Measurements from ENCODE around the gene GALNT4. TPM values are rescaled to one million over a fixed set of nuclear protein-coding genes. Genes with fewer than 3 reads are reported as not detected.
A peak's percentile ranks its signal among the peaks of the same experiment; 100 is the strongest.

Gene GALNT4
- total RNA-seq, 1 experiment from 2014 or later: 2.1 TPM

GRCh38 chr12:89493670-89494302 is 30.8 kb downstream of the GALNT4 start:
- H3K4me3 ChIP-seq (ENCODE audit: insufficient read depth, low read depth, low read length): no peak overlapping the region
- no peaks in the 10 kb centered on the region for H3K36me3 ChIP-seq (replicated peaks; ENCODE audit: control insufficient read depth, insufficient read depth, low read length)
- DNase-seq: no peak
- H3K27me3 ChIP-seq (ENCODE audit: control insufficient read depth, insufficient read depth, low read length): no peaks in the 10 kb centered on the region

DNA sequence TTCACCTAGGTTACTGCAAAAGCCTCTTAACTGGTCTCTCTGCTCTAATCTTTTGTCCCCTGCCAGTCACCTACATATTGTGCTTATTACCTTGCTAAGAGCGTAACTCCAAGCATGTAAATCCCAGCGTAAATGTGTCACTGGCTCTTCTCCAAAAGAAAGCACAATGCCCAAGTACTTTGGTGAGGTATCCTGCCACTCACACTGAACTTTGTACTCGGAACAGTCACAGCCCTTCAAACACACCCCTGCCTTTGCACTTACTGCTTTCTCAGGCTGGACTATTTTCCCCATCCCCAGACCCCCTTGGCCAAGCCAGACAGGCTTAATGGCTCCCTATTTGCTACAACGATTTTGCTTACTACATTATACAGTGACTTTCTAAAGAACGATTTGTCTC is 31.7 kb downstream of the GALNT4 start:
- DNase-seq: no peak
- Histone ChIP-seq H3K4me3 (ENCODE audit: insufficient read depth, low read depth, low read length) (no peak overlapping the region), H3K36me3 (replicated peaks; ENCODE audit: control insufficient read depth, insufficient read depth, low read length) (no peaks in the 10 kb centered on the region), H3K27me3 (ENCODE audit: control insufficient read depth, insufficient read depth, low read length) (no peaks in the 10 kb centered on the region)

- no peak for DNase-seq
- H3K27me3 ChIP-seq (ENCODE audit: control insufficient read depth, insufficient read depth, low read length): no peaks in the 10 kb centered on the region
- H3K4me3 ChIP-seq (ENCODE audit: insufficient read depth, low read depth, low read length): no peak overlapping the region
- no peaks in the 10 kb centered on the region for H3K36me3 ChIP-seq (replicated peaks; ENCODE audit: control insufficient read depth, insufficient read depth, low read length)
Measured at GRCh38 chr12:89490922-89491321, 33.7 kb downstream of the GALNT4 start.

DNA sequence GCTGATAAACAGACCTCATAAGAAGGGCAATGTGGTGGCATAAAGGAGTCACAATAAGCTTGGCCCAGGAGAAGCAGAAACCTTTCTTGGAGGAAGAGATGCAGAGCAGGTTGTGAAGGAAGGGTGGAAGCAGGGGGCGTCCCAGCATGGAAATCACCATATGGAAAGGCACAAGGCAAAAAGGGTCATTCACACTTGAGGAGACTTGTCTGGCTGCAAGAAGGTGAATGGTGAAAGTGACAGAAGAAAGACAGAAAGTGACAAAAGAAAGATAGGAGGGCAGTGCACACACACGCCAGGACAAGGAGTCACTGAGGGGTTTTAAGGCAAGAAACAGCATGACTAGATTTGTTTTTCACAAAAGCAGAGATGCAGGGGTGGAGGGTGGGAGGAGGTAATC is 38.3 kb downstream of the GALNT4 start:
- H3K27me3 ChIP-seq (ENCODE audit: control insufficient read depth, insufficient read depth, low read length): no peaks in the 10 kb centered on the region
- no peak overlapping the region for H3K4me3 ChIP-seq (ENCODE audit: insufficient read depth, low read depth, low read length)
- no peaks in the 10 kb centered on the region for H3K36me3 ChIP-seq (replicated peaks; ENCODE audit: control insufficient read depth, insufficient read depth, low read length)
- peak; percentile 27 for DNase-seq

- no peak for DNase-seq
- Histone ChIP-seq H3K36me3 (replicated peaks; ENCODE audit: control insufficient read depth, insufficient read depth, low read length) (no peaks in the 10 kb centered on the region), H3K27me3 (ENCODE audit: control insufficient read depth, insufficient read depth, low read length) (no peaks in the 10 kb centered on the region), H3K4me3 (ENCODE audit: insufficient read depth, low read depth, low read length) (no peak overlapping the region)
Measured at GRCh38 chr12:89484470-89484869, 40.1 kb downstream of the GALNT4 start.

DNA sequence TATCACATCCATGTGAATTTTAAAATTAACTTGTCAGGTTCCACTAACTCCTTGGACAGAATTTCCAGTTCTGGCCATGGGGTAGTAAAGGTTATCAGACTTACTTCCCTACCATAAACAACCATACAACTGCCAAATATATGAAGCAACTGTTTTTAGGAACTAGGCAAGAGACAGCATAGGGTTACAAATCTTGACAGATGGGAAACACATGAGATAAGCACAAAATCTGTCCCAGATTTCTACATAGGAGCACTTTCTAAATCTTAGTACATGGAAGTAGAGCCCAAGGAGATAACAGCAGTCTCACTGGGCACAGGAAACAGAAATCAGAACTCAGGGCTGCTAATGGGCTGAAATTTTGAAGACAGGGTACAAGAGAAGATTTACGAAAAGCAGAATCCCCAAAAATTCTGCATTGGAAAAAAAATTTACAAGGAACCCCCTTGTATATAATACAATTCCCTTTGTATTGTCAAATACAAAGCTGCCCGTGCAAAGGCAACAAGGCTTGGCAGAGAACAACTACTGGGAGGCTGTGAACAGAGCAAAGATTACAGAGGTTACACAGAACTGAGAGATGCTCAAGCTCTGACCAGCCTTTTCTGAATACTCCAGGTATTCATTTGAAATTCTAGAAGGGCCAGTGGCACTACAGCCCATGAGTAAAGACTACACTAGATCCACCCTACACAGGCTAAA is 43.2 kb downstream of the GALNT4 start:
- Histone ChIP-seq H3K4me3 (ENCODE audit: insufficient read depth, low read depth, low read length) (no peak overlapping the region), H3K27me3 (ENCODE audit: control insufficient read depth, insufficient read depth, low read length) (no peaks in the 10 kb centered on the region), H3K36me3 (replicated peaks; ENCODE audit: control insufficient read depth, insufficient read depth, low read length) (no peaks in the 10 kb centered on the region)
- no peak for DNase-seq

DNA sequence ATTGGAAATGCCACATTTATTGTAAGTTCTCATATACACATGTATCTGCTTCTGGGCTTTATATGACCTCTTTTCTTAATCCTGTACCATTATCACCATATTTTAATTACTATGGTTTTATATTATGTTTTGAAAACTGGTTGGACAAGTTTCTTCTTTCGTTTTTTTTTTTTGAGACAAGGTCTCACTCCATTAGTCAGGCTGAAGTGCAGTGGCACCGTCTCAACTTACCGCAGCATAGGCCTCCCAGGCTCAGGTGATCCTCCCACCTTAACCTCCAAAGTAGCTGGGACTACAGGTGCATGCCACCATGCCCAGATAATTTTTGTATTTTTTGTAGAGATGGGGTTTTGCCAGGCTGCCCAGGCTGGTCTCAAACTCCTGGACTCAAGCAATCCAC is 44.6 kb downstream of the GALNT4 start:
- Histone ChIP-seq H3K4me3 (ENCODE audit: insufficient read depth, low read depth, low read length) (no peak overlapping the region), H3K36me3 (replicated peaks; ENCODE audit: control insufficient read depth, insufficient read depth, low read length) (no peaks in the 10 kb centered on the region), H3K27me3 (ENCODE audit: control insufficient read depth, insufficient read depth, low read length) (no peaks in the 10 kb centered on the region)

DNA sequence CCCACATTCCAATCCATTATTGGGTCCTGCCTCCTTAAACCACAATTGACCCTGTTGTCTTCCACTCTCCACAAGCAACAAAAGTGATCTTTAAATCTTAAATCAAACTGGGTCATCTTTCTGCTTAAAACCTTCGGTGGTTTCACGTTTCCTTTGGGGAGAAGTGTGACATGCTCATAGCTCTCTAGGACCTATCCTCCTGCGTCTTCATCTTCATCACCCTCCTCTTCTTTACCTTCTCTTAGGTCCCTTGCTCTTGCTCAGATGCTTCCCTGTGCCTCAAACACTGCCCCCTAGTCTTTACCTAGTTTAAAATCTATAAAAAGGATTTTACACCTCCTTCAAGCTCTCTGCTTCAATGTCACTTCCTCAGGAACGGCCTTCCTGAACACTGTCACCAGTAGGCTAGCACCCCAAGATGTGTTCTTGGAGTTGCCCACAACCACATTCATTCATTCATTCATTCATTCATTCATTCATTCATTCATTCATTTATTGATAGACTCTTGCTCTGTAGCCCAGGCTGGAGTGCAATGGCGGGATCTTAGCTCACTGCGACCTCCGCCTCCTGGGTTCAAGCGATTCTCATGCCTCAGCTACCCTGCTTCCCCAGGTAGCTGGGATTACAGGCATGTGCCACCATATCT is 46.8 kb downstream of the GALNT4 start:
- Histone ChIP-seq H3K36me3 (replicated peaks; ENCODE audit: control insufficient read depth, insufficient read depth, low read length) (no peaks in the 10 kb centered on the region), H3K27me3 (ENCODE audit: control insufficient read depth, insufficient read depth, low read length) (no peaks in the 10 kb centered on the region), H3K4me3 (ENCODE audit: insufficient read depth, low read depth, low read length) (no peak overlapping the region)
- no peak for DNase-seq

More for the DNA sequence above, 44.6 kb downstream of the GALNT4 start:
- no peak for DNase-seq

GRCh38 chr12:89476904-89477595 is 47.5 kb downstream of the GALNT4 start:
- H3K36me3 ChIP-seq (replicated peaks; ENCODE audit: control insufficient read depth, insufficient read depth, low read length): no peaks in the 10 kb centered on the region

GRCh38 chr12:89476232-89476631 is 48.4 kb downstream of the GALNT4 start:
- no peak for DNase-seq
- no peaks in the 10 kb centered on the region for H3K27me3 ChIP-seq (ENCODE audit: control insufficient read depth, insufficient read depth, low read length)

More at GRCh38 chr12:89476904-89477595, 47.5 kb downstream of the GALNT4 start:
- DNase-seq: no peak
- H3K27me3 ChIP-seq (ENCODE audit: control insufficient read depth, insufficient read depth, low read length): no peaks in the 10 kb centered on the region
- H3K4me3 ChIP-seq (ENCODE audit: insufficient read depth, low read depth, low read length): no peak overlapping the region

GRCh38 chr12:89475203-89475990 is 49.2 kb downstream of the GALNT4 start:
- no peak overlapping the region for H3K4me3 ChIP-seq (ENCODE audit: insufficient read depth, low read depth, low read length)
- DNase-seq: no peak
- H3K36me3 ChIP-seq (replicated peaks; ENCODE audit: control insufficient read depth, insufficient read depth, low read length): no peaks in the 10 kb centered on the region
- no peaks in the 10 kb centered on the region for H3K27me3 ChIP-seq (ENCODE audit: control insufficient read depth, insufficient read depth, low read length)

More at GRCh38 chr12:89476232-89476631, 48.4 kb downstream of the GALNT4 start:
- Histone ChIP-seq H3K4me3 (ENCODE audit: insufficient read depth, low read depth, low read length) (no peak overlapping the region), H3K36me3 (replicated peaks; ENCODE audit: control insufficient read depth, insufficient read depth, low read length) (no peaks in the 10 kb centered on the region)

DNA sequence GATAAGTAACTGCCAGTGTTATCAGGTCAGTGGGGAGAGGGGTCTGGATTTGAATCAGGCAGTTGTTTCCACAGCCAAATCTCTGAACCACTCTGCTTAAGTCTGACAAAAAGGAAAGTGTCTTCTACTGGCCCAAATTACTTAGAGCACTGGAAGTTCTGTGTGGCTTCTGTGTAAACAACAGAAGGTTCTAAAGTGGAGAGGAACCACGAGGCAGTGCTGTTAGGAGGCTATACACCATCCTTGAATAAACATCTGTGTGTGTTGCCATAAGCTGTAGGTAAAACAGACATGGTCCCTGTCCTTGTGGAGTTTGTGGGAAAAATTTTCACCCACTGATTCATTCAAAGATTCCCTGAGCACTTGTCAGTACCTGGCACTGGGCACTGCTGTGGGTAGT is 50.0 kb downstream of the GALNT4 start:
- no peaks in the 10 kb centered on the region for H3K27me3 ChIP-seq (ENCODE audit: control insufficient read depth, insufficient read depth, low read length)
- no peak for DNase-seq
- no peaks in the 10 kb centered on the region for H3K36me3 ChIP-seq (replicated peaks; ENCODE audit: control insufficient read depth, insufficient read depth, low read length)
- no peak overlapping the region for H3K4me3 ChIP-seq (ENCODE audit: insufficient read depth, low read depth, low read length)

Measured in H7 (cell line).